Measurements from ENCODE around the gene EGFR.

Gene EGFR

DNA sequence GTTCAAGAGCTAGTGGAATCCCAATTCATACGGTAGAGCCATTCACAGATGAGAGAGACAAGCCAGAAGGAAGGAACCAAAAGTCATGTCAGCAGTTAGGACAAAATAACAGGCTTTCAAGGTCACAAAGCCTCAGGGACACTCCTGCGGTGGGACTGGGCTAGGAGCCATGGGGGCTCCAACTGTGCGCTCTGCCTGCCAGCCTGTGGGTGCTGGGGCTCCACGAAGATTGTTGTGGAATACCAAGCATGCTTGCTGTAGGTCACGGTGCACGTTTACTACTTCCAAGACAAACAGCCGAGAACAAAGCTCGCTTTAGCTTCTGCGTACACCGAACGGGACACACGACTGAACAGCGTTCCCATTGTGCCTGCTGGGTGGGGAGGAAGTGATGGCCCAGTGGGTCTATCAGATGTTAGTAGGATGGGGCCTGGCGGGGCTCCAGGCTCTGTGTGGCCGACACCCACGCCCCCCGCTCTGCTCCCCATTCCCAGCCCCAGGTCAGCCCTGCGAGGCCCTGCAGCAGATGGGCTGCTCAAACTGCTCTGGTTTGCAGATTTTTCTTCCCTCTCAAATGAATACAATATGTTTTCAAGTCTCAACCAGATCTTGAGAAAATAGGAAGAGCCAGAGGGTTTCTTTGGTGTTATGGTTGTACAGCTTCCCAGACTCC is 158.9 kb downstream of the EGFR start:
- H3K4me2 ChIP-seq: no peak overlapping the region
- H3K36me3 ChIP-seq (ENCODE audit: insufficient read depth): no peaks in the 10 kb centered on the region
- no peaks in the 10 kb centered on the region for H4K20me1 ChIP-seq (ENCODE audit: insufficient read depth)
- H2AFZ ChIP-seq (ENCODE audit: low read depth): no peak overlapping the region
- TF ChIP-seq, protein P1, sequence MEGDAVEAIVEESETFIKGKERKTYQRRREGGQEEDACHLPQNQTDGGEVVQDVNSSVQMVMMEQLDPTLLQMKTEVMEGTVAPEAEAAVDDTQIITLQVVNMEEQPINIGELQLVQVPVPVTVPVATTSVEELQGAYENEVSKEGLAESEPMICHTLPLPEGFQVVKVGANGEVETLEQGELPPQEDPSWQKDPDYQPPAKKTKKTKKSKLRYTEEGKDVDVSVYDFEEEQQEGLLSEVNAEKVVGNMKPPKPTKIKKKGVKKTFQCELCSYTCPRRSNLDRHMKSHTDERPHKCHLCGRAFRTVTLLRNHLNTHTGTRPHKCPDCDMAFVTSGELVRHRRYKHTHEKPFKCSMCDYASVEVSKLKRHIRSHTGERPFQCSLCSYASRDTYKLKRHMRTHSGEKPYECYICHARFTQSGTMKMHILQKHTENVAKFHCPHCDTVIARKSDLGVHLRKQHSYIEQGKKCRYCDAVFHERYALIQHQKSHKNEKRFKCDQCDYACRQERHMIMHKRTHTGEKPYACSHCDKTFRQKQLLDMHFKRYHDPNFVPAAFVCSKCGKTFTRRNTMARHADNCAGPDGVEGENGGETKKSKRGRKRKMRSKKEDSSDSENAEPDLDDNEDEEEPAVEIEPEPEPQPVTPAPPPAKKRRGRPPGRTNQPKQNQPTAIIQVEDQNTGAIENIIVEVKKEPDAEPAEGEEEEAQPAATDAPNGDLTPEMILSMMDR (conservative IDR thresholded peaks at IDR 0.05; ENCODE audit: low read depth, low read length): no peak
- H3K4me3 ChIP-seq (IDR thresholded peaks at IDR 0.05; ENCODE audit: insufficient read depth, low read depth, low read length): no peak overlapping the region
- no peak overlapping the region for H3K9ac ChIP-seq
- no peaks in the 10 kb centered on the region for H3K27me3 ChIP-seq (ENCODE audit: insufficient read depth, low read depth)
- no peaks in the 10 kb centered on the region for H3K4me1 ChIP-seq (ENCODE audit: low read depth, poor library complexity, severe bottlenecking)
- no peaks in the 10 kb centered on the region for H3K79me2 ChIP-seq (ENCODE audit: insufficient read depth, low read depth)
- H3K27ac ChIP-seq: no peak overlapping the region

DNA sequence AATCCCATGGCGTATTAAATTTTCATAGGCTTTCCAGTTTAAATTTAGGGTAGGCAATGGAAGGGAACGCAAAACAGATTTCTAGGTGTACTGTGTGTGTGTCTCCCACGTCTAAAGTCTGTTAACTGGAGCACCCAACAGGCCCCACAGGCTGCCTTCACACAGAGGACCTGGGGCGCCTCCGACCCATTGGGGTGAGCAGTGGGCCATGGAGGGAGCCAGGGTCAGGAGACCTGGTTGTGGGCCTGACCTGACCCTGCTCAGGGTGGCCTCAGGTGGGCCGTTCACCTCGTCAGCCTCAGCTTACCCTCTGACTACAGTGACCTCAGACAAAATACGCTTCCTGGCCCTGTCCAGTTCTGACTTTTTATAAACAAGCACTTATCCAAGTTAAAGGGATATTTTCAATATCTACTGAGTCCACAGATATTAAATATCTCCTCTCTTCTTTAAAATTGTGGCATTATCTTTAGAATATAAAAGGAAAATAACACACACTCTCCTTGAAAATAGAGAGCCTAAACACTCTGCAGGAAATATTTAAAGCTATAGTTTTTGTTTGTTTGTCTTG is 159.6 kb downstream of the EGFR start:
- Histone ChIP-seq H3K79me2 (ENCODE audit: insufficient read depth, low read depth) (no peaks in the 10 kb centered on the region), H2AFZ (ENCODE audit: low read depth) (no peak overlapping the region), H3K9ac (no peak overlapping the region), H3K36me3 (ENCODE audit: insufficient read depth) (no peaks in the 10 kb centered on the region), H4K20me1 (ENCODE audit: insufficient read depth) (no peaks in the 10 kb centered on the region), H3K4me3 (IDR thresholded peaks at IDR 0.05; ENCODE audit: insufficient read depth, low read depth, low read length) (no peak overlapping the region), H3K4me1 (ENCODE audit: low read depth, poor library complexity, severe bottlenecking) (no peaks in the 10 kb centered on the region), H3K4me2 (no peak overlapping the region), H3K27me3 (ENCODE audit: insufficient read depth, low read depth) (no peaks in the 10 kb centered on the region), H3K27ac (no peak overlapping the region)
- TF ChIP-seq, protein P1 (conservative IDR thresholded peaks at IDR 0.05; ENCODE audit: low read depth, low read length): no peak

DNA sequence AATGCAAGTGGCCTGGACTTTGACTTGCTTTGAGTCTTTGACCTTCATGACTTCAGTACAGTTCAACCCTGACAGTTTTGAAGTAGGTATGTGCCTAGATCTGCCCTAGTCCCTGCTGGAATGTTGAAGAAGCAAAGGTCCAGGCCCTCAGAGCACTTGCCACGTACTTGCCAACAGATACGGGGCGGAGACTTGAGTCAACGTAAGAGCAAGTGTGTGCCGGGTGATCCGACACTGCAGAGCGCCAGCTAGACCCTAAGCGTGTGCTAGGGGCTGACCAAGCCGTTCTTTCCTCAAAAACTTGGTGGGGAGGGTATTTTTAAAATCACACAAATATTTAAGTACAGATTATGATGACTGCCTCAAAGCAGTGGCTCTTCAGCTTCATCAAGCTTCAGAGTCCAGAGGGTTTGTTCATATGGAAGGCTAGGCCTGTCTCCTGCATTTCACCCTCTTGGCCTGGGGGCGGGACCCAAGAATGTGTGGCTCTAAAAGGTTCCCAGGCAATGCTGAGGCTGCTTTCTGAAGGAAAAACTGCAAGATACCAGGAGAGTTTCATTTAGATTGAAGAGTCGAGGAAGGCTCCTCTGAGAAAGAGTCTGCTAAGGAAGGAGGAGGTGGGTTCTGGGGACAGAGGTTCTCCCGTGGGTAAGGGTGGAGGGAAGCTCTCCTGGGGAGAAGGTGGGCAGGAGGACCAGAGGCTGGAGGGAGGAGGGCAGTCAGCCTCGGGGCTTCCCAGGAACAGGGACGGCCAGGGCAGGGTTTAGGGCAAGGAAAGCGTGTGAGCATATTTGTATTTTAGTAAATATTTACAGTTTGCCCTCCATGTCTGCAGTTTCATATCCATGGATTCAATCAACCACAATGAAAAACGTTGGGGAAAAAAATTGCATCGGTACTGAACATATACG is 160.3 kb downstream of the EGFR start:
- Histone ChIP-seq H3K27ac (no peak overlapping the region), H3K4me1 (ENCODE audit: low read depth, poor library complexity, severe bottlenecking) (no peaks in the 10 kb centered on the region), H3K27me3 (ENCODE audit: insufficient read depth, low read depth) (no peaks in the 10 kb centered on the region), H3K9ac (no peak overlapping the region), H2AFZ (ENCODE audit: low read depth) (no peak overlapping the region), H3K4me3 (IDR thresholded peaks at IDR 0.05; ENCODE audit: insufficient read depth, low read depth, low read length) (no peak overlapping the region), H3K36me3 (ENCODE audit: insufficient read depth) (no peaks in the 10 kb centered on the region), H3K79me2 (ENCODE audit: insufficient read depth, low read depth) (no peaks in the 10 kb centered on the region), H4K20me1 (ENCODE audit: insufficient read depth) (no peaks in the 10 kb centered on the region), H3K4me2 (no peak overlapping the region)
- TF ChIP-seq, protein P1 (conservative IDR thresholded peaks at IDR 0.05; ENCODE audit: low read depth, low read length): no peak

DNA sequence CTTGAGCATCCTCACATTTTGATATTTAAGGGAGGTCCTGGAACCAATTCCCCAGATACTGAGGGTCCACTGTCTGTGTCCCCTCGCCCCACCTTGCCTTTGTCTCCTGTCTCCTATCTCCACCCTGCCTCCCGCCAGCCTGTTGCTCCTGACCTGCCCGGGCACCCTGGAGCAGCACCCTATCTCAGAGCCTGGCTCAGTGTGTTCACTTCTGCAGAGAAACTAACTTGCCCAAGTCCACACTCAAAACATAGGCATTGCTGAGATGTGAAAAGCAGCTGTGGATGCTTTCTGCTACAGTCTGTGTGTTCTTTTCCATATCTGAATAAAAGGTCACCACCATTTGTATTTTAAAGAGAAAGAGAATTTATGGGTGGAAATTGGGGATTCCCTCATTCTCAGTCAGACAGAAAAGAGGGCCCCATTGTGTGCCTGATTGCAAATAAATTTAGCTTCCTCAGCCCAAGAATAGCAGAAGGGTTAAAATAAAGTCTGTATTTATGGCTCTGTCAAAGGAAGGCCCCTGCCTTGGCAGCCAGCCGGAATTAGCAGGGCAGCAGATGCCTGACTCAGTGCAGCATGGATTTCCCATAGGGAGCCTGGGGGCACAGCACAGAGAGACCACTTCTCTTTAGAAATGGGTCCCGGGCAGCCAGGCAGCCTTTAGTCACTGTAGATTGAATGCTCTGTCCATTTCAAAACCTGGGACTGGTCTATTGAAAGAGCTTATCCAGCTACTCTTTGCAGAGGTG is 161.3 kb downstream of the EGFR start:
- TF ChIP-seq, protein P1 (conservative IDR thresholded peaks at IDR 0.05; ENCODE audit: low read depth, low read length): no peak
- H3K27ac ChIP-seq: no peak overlapping the region
- no peak overlapping the region for H3K4me2 ChIP-seq
- no peaks in the 10 kb centered on the region for H3K4me1 ChIP-seq (ENCODE audit: low read depth, poor library complexity, severe bottlenecking)
- no peak overlapping the region for H2AFZ ChIP-seq (ENCODE audit: low read depth)
- no peaks in the 10 kb centered on the region for H4K20me1 ChIP-seq (ENCODE audit: insufficient read depth)
- H3K36me3 ChIP-seq (ENCODE audit: insufficient read depth): no peaks in the 10 kb centered on the region
- no peak overlapping the region for H3K4me3 ChIP-seq (IDR thresholded peaks at IDR 0.05; ENCODE audit: insufficient read depth, low read depth, low read length)
- no peaks in the 10 kb centered on the region for H3K27me3 ChIP-seq (ENCODE audit: insufficient read depth, low read depth)
- H3K79me2 ChIP-seq (ENCODE audit: insufficient read depth, low read depth): no peaks in the 10 kb centered on the region
- no peak overlapping the region for H3K9ac ChIP-seq

Data from KMS-11 (cell line).